GM06990 (cell line): ENCODE measurements around the gene CEBPZOS.

ENCODE experiments used
- DNase-seq: peaks from one replicate; pipeline ENCODE4 v3.0.0-alpha.2; 2011; ENCODE audit not compliant: insufficient read length; ENCODE audit errors: extremely low read depth
- H3K27me3 ChIP-seq: replicated peaks from 2 replicates; pipeline ENCODE4 v1.6.0; 2011; ENCODE audit warnings: low read length; ENCODE audit not compliant: control insufficient read depth, insufficient read depth
- H3K36me3 ChIP-seq: 2 replicates; pipeline ENCODE4 v1.5.1; 2011; ENCODE audit warnings: low read length; ENCODE audit not compliant: control insufficient read depth, insufficient read depth
- H3K4me3 ChIP-seq: replicated peaks from 2 replicates; pipeline ENCODE4 v1.5.1; 2011; ENCODE audit warnings: low read depth, mild to moderate bottlenecking, control low read depth, low read length
- TF ChIP-seq, protein P1 (sequence below): IDR thresholded peaks from 2 replicates; pipeline ENCODE4 v1.5.1; 2011; ENCODE audit warnings: low read length, control low read depth, mild to moderate bottlenecking, inconsistent platforms; ENCODE audit not compliant: insufficient read depth, poor library complexity, severe bottlenecking

The CEBPZOS gene

DNA sequence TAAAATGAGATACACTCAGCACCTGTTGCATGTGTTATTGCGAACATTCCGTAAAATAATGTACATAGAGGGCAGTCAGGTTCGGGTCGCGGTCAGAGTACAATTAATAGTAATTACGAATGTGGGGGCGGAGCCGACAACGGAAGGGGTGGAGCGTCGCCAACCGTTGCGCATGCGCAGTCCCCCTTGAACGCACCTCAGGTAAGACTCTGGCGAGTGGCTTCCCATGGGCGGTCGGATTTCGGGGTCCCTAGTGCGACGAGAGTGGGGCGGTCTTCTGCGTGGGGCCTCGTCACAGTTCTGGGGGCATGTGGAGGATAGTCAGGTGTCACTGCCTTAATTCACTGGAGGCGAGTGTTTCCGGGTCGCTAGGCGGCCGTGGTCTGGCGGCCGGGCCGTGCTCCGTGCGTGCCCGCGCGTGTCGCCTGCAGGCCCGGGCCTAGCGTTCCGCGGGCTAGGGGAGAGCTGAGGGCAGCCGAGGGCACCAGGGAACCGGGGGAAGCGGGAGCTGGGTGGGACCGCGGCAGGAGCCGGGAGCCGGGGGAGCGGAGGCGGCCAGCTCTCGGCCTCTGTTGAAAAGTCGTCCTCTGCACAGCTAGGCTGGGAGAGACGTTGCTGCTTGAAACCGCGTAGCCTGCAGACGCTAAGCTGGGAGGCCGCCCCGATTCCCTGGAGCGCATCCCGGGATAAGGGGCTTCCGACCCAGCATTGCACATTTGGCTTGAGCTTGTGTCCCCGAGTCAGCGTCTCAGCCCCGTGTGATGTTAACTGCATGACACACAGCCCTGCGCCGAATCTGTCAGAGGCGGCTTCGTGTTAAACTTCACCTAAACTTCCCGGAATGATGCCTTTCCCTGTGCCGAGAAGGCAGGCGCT lies at the start of gene CEBPZOS:
Gene CEBPZOS, plus strand, starts transcription at position 177 of the 876 bp plus-strand sequence. CDS start 3,209 bp downstream, outside the sequence.
- peak; percentile 93 for DNase-seq
- Histone ChIP-seq H3K36me3 (peaks cover 2% of the 10 kb centered on the region; the same call in 1 of the 2 replicates), H3K27me3 (no peaks in the 10 kb centered on the region), H3K4me3 (peak within 1 kb of the TSS; percentile 93)
- TF ChIP-seq, protein P1, sequence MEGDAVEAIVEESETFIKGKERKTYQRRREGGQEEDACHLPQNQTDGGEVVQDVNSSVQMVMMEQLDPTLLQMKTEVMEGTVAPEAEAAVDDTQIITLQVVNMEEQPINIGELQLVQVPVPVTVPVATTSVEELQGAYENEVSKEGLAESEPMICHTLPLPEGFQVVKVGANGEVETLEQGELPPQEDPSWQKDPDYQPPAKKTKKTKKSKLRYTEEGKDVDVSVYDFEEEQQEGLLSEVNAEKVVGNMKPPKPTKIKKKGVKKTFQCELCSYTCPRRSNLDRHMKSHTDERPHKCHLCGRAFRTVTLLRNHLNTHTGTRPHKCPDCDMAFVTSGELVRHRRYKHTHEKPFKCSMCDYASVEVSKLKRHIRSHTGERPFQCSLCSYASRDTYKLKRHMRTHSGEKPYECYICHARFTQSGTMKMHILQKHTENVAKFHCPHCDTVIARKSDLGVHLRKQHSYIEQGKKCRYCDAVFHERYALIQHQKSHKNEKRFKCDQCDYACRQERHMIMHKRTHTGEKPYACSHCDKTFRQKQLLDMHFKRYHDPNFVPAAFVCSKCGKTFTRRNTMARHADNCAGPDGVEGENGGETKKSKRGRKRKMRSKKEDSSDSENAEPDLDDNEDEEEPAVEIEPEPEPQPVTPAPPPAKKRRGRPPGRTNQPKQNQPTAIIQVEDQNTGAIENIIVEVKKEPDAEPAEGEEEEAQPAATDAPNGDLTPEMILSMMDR: no peak

DNA sequence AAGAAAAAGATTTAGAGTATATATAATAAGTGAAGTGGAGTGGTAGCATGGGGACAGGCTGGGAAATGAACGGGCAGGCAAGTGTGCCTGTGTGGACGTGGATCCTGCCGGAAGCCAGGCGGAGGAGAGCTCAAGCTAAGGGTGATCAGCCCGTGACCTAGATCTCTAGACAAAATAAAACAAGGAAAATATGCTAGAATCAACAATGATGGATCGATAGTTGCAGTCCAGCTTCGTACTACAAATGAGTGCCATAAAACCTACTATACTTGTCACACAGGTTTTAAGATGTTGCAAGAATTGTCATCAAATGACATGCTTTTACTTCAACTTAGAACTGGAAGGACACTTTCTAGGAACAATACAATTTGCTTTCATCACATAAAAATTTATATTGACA lies 48.0 kb upstream of the CEBPZOS start:
- Histone ChIP-seq H3K36me3 (peaks cover 21% of the 10 kb centered on the region), H3K4me3 (no peak overlapping the region), H3K27me3 (no peaks in the 10 kb centered on the region)
- TF ChIP-seq, protein P1: no peak
- DNase-seq: no peak

DNA sequence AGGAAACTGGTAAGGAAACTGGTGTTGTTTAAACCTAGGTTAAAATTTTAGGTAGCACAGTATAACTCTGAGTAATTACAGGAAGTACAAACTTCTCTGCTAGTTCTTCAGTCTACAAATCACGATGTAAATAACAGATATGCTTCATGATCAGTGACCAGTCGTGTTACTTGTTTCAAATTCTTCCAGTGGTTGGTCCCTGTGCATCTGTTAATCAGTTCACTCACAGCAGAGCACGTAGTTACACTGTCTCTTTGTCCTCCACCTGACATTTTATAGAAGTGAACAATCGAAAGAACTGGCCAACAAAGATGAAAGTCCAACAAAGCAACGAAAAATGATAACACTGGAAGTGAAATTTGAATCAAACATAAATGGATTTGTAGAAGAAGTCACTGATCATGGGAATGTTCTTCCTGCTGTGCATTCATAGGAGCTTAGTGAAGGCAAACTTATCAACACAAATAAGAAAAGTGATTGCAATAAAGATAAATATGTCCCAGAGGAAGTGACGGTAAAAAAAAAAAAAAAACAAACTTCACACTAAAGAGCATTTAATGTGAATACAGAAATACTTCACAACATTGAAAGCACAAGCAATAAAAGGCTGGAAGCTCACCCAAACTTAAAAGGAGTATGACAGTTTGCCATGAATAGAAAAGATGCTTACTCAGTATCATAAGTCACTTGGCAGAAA lies 46.5 kb upstream of the CEBPZOS start:
- H3K27me3 ChIP-seq: no peaks in the 10 kb centered on the region
- H3K4me3 ChIP-seq: no peak overlapping the region
- peaks cover 15% of the 10 kb centered on the region for H3K36me3 ChIP-seq
- TF ChIP-seq, protein P1: no peak
- DNase-seq: no peak

DNA sequence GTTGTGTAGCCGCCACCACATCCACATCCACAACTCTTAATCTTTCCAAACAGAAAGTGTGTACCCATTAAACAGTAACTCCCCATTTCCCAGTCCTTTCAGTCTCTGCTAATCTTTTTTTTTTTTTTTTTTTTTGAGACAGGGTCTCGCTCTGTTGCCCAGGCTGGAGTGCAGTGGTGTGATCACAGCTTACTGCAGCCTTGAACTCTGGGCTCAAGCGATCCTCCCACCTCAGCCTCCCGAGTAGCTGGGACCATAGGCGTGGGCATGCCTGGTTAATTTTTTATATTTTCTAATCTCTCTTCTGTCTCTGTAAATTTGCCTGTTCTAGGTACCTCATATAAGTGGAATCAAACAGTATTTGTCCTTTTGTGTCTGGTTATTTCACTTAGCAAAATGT lies 43.1 kb upstream of the CEBPZOS start:
- H3K27me3 ChIP-seq: no peaks in the 10 kb centered on the region
- TF ChIP-seq, protein P1: no peak
- DNase-seq: no peak
- peaks cover 4% of the 10 kb centered on the region for H3K36me3 ChIP-seq
- no peak overlapping the region for H3K4me3 ChIP-seq

DNA sequence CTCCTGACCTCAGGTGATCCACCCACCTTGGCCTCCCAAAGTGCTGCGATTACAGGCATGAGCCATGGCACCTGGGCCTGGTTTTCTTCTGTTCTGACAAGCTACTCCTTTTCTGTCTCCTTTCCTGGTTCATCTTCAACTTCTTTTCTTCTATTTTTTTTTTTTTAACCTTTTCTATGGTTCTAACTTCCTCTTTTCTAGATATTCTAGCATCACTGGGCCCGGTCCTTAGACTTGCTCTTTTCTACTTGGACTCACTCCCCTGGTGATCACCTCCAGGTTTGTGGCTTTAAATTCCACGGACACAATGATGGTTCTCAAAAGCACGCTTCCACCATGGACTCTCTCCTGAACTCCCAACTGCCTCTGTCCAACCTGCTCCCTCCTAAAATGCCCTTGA lies 41.5 kb upstream of the CEBPZOS start:
- H3K36me3 ChIP-seq: no peaks in the 10 kb centered on the region; the same call in 1 of the 2 replicates
- H3K4me3 ChIP-seq: peak overlapping the region; percentile 87
- no peaks in the 10 kb centered on the region for H3K27me3 ChIP-seq
- TF ChIP-seq, protein P1: no peak
- DNase-seq: no peak
